Fibroblast of peridontal ligament (primary cell): ENCODE measurements around the gene STPG3.

Experiments used
- DNase-seq: peaks from one replicate; pipeline ENCODE4 v3.0.0-alpha.2; 2010; ENCODE audit errors: extremely low read depth

STPG3 gene

DNA sequence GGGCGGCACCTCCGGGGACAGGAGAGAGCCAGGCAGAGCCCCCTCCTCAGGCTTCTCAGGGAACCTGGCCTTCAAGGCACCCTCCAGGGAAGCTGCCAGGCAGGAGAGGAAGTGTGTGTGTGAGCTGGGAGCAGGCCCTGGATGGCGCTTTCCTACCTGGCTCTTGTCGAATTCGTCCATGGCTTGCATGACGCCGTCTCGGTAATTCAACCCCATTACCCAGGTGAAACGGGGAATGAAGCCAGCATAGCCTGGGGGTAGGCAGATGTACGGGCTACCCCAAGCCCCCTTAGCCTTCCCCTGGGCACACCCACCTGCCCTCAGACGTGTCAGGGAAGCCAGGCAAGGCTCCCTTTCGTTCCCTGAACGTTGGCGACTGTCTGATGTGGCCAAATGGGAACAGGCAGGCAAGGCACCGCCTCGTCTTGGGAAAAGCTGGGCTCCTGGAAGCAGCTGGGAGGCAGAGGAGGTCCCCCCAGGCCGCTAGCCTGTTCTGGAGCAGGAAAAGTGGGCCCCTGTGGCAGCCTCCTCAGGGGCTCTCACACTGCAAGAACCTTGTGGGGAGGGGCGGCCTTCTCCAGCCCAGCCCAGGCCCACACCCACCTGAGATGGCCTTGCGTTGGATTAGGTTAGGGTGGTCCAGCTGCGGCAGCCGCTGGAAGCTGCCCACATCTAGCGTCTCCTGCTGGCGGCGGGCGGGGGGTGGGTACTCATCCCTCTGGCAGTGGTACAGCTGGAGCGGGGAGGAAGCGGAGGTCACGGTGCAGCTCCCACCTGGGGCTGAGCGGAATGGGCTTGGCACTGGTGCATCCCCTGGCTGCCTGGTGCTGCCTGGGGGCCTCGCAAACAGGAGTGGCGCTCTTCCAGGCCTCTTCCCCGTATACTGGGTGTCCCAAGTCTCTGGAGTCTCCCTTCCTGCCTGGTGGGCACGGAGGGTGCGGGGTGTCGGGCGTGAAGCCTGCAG, 6.3 kb upstream of the STPG3 start:
- no peak for DNase-seq

DNA sequence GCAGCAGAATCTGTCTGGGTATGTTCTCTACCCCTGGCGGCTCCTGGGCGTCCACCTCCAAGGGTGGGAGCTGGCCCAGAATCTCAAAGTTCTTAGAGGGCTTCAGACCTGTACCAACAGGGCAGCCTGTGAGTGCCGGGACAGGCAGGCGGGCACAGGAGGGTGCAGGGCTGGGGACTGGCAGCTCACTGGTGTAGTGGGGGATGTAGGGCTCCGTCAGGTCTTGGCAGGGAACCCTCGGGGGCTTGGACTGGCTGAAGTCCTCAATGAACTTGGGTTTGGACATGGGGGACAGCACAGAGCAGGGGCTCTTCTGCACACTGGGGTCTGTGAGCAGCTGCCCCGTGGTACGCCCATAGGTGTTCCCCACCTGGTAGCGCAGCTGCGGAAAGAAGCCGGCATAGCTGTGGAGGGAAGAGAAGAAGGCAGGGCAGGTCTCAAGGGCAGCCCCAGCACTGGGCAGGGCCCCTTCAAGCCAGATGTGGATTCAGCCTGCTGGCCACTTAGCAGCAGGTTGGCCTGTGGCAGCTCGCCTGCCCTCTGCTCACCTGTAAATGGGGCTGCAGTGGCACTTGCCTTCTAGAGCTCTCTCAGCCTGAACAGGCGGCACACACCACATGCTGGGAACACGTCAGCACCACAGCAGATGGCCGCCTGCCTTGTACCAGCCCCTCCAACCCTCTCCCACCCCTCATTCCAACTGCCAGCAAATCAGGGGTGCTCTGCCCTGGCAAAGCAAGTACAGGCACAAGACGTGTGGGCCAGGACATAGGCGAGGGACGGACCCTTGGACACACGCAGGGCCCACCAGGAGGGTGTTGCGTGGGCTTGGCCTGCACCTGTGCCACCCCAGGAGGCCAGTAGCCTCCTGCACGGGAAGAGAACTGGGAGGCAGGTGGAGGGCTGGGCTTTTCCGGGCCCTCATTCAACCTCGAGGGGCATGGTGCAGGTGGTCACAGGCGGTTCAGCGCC, 5.3 kb upstream of the STPG3 start:
- no peak for DNase-seq

DNA sequence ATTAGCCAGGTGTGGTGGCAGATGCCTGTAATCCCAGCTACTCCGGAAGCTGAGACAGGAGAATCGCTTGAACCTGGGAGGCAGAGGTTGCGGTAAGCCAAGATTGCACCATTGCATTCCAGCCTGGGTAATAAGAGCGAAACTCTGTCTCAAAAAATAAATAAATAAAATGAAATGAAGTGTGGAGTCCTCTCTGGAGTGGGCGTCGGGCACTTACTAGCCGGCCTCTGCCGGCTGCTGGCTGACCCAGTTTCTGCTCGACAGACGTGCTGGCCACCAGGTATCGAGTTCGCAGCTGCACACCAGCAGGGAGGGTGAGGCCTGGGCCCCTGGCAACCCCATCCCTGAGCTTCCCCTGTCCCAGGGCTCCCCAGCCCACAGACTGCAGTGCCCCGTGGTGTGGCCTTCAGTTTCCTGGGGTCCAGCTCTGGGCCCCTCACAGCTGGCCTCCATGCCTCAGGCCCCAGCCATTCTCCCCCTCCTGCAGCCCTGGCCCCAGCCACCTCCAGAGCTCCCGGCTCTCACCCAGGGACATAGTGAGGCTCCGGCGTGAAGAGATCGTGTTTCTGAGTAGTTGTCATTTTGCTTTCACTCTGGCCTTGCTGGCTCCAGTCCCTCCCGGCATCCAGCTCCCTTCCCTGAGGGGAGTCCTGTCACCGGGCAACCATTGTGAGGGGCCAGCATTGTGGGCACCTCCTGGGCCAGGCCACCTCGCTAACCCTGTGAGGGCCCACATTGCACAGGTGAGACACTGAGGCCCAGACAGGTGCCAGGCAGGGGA, 3.8 kb upstream of the STPG3 start:
- peak; percentile 19 for DNase-seq

DNA sequence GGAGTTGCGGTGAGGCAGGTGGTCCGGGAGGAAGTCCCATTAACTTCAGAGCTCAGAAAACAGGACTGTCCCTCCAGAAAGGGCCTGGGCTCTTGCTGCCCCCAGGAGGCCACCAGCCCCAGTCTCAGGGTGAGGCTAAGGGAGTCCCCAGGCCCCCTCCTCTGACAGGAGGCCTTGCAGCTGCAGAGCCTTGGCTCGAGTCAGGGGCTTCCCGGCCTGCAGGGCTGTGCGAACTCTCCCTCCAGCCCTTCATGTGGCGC, 3.2 kb upstream of the STPG3 start:
- DNase-seq: no peak

DNA sequence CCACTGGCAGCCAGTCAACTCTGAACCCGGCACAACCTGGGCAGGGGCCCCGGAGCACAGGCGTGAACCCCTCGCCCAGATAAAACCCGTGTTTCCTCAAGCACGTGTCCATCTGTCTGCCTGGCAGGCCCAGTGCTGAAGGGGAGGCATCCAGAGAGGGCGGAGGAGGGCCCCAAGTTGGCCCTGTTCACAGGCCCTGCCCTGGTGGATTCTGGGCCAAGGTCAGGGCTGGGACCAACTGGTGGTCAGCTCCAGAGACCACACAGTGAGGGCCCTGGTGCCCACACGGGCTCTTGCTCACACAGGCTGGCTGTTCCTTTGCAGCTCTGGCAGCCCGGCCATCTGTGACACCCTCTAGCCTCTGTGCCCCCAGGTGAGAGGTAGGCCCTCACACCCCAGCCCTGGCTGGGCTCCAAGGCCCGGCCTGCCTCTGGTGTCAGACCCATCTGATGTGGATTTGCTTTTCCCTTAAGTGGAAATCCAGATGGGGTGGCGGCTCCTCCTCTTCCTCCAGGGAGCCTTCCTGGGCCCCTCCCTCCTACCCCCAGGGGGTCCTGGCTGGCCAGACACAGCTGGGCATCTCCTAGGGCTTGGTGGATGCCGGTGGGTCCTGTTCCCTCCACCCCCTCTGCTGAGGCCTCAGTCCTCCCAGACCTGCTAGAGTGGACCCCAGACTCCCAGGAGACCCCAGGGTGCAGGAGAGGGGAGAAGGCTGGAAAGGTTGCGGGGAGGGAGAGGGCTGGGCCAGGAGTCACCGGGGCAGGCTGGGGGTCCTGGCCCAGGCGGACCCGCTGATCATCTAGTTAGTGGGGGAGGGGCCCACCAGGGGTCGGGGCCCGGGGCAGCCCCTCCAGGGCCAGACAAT, 525 bp upstream of the STPG3 start:
- DNase-seq: no peak

DNA sequence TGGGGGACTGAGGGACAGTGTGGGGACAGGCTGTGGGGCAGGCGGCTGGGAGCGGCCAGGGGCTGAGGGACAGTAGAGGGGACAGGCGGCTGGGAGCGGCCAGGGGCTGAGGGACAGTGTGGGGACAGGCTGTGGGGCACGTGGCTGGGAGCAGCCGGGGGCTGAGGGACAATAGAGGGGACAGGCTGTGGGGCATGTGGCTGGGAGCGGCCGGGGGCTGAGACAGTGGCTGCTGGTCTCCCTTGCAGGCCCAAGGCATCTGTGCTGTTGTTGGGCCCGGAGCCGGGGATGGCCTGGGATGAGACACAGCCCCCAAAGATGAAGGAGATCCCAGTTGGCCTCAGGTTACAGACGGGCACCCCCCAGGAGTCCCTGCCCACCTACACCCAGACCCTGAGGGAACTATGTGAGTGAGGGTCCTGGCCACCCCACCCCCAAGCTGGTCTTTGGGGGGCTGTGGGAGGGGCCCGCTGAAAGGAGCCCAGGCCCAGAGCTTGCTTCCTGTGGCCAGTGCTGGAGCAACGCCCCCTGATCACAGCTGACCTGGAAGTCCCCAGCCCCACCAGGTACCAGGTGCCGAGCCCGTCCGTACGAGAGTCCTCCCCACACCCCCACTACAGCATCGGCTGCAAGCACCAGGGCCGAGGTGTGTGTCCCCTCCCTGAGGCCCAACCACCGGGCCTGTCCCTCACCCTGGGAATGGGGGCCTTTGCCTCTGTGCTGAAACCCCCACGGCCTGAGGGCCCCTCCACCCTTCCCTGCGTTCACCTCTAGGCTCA, 593 bp downstream of the STPG3 start:
- DNase-seq: no peak

DNA sequence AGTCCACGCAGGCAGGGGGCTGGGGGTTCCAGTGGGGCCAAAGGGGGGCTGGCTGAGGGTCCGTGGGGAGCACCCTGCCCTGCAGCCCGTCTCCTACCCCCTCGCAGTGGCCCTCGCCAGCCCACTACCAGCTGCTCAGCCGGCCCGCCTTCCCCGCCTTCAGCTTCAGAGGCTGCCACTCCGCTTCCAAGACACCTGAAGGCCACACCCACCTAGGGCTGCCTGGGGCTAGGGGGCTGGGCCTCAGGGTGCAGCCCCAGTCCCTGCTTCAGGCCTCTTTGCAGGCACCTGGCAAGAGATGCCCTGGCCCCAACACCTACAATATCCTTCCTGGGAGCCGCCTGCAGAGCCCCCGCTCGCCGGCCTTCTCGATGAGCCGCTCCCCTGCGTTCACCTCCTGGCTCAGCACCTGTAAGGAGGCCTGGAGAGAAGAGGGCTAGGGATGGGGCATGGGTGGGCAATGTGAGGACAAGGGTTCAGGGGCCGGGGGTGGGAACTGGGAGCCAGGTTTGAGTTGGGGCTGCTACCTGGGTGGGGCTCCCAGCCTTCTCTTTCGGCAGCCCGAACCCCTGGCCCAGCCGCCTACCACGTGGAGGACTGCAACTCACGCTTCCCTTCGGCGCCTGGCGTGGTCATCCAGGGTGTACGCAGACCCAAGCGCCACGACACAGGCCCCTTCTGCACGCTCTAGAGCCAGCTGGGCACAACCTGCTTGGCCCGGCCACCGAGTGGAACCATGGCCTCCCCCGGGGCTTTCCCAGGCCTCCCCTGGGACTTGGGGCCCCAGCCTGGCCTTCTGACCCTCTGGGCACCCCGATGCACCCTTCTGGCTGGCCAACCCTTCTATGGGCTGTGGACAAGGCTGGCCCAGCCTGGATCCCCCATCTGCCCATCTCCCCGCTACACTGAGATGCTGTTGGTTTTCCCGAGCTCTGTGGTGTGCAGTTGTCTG, 1.7 kb downstream of the STPG3 start:
- no peak for DNase-seq

DNA sequence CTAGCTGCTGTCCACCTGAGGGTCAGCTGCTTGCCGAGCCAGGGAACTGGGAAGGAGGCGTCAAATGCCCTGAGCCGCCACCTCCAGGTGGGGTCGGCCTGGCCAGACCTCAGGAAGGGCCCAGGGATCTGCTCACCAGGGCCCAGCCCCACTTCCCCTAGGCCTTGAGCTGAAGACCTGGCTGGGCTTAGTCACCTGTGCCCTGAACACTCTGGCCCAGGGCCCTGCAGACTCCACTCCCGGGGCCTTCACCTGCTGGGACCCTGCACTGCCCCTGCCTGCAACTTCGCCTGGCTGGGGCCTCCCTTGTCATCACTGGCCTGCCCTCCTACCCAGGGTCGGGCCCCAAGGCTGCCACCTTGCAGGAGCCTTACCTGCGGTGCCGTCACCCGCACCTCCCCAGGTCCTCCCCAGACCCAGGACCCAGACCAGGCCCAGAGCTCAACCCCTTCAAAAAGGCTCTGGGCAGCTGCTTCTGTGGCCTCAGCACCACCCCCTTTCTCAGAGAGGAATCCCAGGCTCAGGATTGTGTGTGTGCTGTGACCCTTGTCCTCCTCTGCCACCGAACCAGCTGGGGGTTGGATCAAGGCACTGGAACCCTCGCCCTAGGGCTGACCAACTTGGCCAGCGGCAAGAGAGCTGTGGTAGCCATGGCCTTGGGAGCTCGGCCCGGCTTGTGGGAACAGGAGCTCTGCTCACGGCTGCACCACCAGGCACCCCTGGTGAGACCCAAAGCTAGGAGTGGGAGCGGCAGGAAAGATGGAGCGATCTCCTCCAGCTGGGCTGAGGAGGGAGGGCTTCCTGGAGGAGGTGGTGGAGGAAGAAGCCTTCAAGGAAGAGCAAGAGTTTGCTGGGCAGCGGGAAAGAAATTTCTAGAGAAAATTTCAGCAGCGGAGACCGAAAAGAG, 2.9 kb downstream of the STPG3 start:
- DNase-seq: peak; percentile 6

DNA sequence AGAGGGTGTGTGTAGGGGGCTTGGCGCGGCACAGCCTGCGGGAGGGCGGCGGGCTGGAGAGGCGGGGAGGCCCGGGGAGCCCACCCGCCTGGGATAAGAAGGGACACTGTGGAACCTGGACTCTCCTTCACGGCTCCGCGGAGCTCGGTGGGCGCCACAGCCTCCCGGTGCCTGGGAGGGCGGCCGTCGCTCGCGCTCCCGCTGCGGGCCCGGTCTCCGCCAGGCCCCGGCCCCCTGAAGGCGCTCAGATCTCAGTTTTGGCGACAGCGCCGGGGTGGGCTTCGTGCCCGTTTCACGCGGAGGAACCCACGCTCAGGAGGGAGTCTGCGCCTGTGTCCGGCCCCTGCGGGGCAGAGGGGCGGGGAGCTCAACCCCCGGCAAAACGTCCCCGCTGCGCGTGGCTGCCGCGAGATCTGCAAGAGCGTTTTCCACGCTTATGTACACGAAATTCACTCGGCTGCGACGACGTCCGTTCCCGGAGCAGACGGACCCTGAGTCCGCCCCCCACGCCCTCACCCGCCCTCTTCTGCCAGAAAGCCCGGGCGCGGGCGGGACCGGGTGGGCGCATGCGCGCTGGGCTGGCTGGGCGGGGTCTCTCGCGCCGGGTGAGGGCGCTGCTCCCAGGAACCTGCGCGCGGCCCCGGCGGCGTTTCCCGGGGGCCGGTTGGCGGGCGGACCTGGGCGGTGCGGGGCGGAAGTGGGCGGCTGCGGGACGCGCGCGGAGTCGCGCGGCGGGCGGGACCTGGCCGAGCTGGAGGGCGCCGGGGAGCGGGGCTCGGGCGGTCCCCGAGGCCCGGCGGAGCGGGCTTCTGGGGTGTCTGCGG, 3.8 kb downstream of the STPG3 start, which contains the start of gene NELFB:
TSS of gene NELFB (plus strand) at position 704 of the 824 bp plus-strand sequence.
- DNase-seq: peak; percentile 82

DNA sequence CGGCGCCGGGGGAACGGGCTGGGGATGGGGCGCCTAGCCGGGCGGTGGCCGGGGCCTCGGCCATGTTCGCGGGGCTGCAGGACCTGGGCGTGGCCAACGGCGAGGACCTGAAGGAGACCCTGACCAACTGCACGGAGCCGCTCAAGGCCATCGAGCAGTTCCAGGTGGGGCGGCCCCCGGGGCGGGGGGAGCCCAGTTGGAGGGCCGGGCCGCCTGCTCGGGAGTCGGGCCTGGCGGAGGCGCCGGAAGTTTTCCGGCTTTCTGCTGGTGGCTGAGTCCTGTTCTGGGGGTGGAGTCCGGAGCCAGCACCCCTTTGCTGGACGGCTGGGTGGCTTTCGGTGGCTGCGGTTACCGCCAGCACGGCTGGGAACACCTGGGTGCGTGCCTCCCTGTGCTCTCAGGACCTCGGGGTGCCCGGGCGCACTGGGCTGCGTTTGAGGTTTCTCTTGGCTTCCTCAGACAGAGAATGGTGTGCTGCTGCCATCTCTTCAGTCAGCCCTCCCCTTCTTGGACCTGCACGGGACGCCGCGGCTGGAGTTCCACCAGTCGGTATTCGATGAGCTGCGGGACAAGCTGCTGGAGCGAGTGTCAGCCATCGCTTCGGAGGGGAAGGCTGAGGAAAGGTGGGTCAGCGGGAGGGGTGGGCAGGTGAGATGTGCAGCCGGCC, 4.5 kb downstream of the STPG3 start:
- DNase-seq: peak; percentile 9

DNA sequence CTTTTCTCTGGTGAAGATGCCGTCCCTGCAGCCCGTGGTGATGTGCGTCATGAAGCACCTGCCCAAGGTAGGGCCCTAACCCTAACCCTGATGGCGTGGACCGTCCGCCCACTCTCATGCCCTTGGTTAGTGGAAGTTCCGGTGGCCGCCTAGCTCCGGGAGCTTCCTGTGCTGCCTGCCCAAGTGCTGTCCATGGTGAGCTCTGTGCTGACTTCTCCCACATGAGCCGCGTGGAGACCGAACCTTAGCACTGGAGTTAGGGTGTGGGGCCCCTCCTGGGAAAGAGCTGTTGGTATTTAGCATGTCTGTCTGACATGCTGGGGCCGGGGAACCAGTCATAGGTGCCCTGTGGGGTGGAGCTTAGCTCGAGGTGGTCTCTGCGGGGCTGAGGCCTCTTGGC, 5.3 kb downstream of the STPG3 start:
- no peak for DNase-seq

DNA sequence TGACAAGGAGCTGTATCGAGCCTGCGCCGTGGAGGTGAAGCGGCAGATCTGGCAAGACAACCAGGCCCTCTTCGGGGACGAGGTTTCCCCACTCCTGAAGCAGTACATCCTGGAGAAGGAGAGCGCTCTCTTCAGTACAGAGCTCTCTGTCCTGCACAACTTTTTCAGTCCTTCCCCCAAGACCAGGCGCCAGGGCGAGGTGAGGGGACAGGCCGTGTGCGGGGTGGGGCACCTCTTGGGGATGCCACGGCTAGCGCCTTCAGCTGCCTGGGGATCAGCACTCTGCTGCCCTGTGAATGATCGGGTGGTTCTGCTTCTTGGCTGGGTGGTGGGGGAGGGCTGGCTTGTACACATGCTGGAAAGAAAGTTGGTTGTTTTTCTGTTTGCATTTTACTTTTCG, 5.8 kb downstream of the STPG3 start:
- no peak for DNase-seq

DNA sequence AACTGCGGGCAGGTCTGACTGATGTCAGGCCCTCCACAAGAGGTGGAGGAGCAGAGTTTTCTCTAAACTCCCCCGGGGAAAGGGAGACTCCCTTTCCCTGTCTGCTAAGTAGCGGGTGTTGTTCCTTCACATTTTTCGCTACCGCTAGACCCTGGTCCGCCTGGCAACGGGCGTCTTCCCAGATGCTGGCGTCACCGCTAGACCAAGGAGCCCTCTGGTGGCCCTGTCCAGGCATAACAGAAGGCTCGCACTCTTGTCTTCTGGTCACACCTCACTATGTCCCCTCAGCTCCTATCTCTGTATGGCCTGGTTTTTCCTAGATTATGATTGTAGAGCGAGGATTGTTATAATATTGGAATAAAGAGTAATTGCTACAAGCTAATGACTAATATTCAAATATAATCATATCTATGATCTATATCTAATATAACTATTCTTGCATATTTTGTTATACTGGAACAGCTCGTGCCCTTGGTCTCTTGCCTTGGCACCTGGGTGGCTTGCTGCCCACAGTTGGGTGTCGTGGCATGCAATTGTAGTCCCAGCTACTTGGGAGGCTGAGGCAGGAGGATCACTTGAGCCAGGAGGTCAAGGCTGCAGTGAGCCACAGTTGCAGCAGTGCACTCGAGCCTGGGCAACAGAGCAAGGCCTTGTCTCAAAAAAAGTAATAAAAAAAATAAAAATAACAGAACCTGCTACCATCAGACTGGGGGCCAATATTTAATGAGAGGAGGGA, 11.3 kb downstream of the STPG3 start:
- peak; percentile 52 for DNase-seq

DNA sequence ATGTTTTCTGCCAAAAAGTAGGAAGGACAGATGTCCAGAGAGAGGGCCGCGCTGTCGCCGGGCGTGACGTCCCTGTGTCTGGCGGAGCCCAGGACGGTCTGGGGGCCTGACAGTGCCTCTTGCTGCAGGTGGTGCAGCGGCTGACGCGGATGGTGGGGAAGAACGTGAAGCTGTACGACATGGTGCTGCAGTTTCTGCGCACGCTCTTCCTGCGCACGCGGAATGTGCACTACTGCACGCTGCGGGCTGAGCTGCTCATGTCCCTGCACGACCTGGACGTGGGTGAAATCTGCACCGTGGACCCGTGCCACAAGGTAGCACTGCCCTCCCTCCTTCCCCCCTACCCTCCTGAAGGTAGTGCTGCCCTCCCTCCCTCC, 11.8 kb downstream of the STPG3 start:
- no peak for DNase-seq

DNA sequence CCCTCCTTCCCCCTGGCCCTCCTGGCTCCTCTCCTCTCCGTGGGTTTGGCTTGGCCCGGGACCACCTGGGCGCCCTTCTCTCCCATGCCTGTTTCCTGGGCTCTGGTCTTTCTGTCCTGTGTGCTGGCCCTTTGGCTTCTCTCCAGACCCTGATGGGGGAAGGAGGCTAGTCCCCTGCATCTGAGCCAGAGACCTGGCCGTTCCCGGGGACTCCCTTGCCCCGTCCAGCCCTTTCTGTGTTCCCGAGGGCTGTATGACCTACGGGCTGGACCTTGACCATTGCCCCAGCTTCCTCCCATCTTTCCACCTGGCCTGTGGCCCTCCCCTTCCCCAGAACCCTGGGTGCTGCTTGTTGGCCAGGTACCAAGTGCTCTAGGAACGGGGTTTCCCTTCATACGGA, 12.4 kb downstream of the STPG3 start:
- no peak for DNase-seq

DNA sequence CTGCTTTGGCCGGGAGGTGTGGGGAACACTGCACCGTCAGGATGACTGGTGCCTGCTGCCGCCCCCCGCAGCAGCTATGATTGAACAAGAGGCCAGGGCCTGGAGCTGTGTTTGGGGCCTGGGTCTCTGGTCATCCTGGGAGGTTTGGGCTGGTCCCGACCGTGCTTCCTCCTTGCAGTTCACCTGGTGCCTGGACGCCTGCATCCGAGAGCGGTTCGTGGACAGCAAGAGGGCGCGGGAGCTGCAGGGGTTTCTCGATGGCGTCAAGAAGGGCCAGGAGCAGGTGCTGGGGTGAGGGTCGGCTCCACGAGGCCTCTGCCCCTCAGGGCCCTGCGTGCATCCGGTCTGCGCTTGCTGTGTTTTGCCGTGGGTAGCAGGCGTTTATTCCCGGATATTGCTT, 13.0 kb downstream of the STPG3 start:
- DNase-seq: no peak
